Measurements from ENCODE around the gene TAS2R41.

DNA sequence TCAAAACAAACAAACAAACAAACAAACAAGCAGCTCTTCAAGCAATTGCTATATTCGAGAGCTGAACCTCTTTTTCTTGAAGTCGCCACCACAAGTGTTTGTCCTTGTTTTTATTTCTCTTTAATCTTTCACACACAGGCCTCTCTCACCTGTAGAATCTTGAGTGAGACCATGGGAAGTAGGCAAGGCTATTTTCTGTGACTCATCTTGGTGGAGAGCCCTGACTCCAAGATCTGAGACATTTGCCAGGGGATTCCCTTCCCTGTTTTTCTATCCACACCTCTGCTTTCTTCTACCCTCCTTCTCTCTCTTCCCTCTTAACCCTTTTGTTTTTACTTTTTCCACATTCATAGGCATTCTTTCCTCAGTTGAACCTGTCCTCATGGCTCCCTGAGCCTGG is 42.4 kb upstream of the TAS2R41 start:
- TF ChIP-seq, protein P1, sequence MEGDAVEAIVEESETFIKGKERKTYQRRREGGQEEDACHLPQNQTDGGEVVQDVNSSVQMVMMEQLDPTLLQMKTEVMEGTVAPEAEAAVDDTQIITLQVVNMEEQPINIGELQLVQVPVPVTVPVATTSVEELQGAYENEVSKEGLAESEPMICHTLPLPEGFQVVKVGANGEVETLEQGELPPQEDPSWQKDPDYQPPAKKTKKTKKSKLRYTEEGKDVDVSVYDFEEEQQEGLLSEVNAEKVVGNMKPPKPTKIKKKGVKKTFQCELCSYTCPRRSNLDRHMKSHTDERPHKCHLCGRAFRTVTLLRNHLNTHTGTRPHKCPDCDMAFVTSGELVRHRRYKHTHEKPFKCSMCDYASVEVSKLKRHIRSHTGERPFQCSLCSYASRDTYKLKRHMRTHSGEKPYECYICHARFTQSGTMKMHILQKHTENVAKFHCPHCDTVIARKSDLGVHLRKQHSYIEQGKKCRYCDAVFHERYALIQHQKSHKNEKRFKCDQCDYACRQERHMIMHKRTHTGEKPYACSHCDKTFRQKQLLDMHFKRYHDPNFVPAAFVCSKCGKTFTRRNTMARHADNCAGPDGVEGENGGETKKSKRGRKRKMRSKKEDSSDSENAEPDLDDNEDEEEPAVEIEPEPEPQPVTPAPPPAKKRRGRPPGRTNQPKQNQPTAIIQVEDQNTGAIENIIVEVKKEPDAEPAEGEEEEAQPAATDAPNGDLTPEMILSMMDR (IDR thresholded peaks at IDR 0.05) = no peak
- TF ChIP-seq POLR2A (IDR thresholded peaks at IDR 0.05) = no peak
